H54 (cell line): Measurements from ENCODE around the gene GRB2.

Experiments used
- DNase-seq: peaks from one replicate; pipeline ENCODE4 v3.0.0; 2011; ENCODE audit warnings: low spot score, mixed read lengths; ENCODE audit not compliant: insufficient read length
- FAIRE-seq: peaks from 3 replicates; lab custom pipeline; 2011; peaks lifted over from hg19 to GRCh38; lab: Jason Lieb, UNC
- POLR2A ChIP-seq: IDR thresholded peaks from 2 replicates; pipeline ENCODE4 v1.6.1; 2011; ENCODE audit warnings: low read depth, mild to moderate bottlenecking, low read length

Gene GRB2

DNA sequence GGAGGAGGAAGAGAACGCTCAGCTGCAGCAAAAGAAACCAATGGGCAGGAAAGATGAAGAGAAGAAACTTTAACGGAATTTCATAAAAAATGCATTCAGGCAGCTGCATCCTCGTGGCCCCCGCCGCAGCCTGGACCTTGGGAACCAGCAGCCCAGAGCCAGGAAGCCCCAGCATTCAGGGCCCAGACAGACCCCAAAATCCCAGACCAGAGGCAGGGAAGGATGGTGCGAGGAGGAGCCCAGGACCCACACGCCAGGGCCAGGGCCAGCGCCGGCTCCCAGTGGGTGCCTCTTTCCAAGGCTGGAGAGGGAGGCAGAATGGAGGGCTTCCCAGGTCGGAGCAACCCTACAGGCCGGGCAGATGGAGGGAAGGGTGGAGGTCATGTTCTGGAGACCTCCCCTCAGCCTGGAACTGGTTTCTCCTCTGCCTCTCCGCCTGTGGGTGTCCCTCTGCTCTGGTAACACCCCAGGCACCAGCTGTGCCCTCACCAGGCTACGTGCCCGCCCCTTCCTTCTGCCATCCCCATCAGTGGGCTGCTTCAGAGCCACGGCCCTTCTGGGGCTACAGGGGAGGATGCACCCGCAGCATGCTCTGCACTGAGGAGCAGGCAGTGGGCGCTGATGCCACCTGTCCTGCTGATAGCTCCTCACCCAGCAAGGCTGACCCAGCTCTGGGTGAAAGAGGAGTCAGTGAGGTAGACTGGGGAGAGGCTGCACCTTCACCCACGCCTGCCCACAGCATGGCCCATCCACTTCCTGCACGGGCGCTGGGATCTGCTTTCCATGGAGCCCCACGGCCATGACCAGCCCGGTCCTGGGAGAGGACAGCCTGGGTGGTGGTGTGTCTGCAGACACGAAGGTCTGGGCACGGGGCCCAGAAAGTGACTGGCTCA is 133.3 kb downstream of the GRB2 start:
- TF ChIP-seq POLR2A, result no peak
- DNase-seq, result no peak
- FAIRE-seq, result no peak

DNA sequence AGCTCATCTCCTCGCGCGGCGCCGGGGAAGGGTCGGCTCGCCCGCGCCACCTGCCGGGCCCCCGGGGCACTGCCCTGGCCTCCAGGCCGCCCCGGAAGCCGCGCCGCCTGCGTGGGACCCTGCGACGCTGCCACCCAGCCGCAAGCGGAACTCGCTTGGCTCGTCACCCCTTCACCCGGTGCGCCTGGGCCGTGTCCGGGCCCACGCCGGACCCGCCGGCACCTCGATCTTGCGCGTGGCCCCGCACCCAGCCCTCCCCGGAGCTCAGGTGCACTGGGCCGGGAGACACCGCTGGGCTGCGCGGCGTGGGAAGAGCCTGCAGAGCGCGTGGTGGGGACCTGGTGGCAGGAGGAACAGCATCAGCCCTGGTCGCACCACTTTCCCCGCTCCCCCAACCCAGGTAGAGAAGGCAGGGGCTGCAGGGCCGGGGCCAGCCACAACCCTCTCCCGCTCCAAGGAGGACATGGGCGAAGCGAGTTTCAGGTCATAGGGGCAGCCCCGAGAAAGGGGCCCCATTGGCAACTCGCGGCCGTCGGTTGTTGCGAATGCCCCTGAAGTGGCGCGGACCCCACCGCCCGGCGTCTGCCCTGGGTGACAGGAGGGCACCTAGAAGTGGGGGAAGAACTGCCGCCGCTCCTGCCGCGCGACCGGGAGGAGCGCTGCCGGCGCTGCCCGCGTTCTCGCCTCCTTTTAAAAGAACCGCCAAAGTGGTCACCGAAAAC is 134.1 kb downstream of the GRB2 start:
- peak; percentile 93 for DNase-seq
- TF ChIP-seq POLR2A, result peak; percentile 57
- no peak for FAIRE-seq

DNA sequence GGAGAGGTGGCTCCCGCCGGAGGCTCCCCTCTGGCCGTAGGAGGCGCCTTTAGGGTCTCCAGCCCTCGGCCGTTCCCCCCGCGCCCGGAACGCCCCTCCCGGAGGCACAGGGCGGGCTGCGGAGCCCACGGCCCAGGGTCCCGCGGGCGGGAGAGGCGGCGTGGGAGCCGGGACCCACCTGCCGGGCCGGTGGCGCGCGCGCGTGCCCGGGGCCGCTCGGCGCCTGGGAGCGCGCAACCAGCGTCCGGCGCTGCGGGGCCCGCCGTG is 134.6 kb downstream of the GRB2 start, which contains the start of gene MIF4GD:
MIF4GD (minus strand) TSS at position 266 of the 267 bp plus-strand sequence. CDS start 1,036 bp downstream, outside the sequence.
- DNase-seq, result no peak
- TF ChIP-seq POLR2A, result no peak
- FAIRE-seq, result no peak

DNA sequence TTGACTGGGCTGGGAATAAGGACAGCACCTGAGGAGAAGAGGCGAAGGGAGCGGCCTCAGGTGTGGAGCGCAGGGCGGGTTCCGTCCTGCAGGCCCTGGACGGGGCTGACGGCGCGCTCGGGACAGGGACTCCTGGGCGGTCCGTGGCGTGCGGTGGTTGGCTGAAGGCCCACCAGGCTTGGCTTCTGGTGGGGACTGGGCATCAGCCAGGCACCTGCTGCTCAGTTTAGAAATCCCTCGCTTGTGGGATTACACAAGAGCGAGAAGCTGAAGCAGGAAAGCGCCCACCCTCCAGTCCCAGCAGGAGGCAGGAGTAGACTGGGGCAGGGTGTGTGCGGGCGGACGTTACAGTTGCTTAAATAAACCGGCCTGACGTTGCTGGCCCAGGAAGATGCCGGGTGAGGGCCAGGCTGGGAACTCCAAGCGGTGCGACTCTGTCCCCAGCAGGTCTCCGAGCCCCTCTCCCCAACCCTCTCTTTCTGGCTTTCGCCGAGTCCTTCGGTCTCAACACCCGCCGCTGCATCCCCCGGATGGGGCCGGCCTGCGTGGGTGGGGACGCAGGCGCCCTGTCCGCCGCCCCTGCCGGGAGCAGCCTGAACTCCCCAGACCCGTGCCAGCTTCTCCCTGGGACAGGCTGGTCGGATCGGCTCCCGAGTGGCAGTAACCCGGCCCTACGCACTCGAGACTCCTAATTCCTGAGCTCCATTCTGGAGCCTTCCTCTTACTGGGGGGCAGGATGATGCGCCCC is 135.1 kb downstream of the GRB2 start:
- no peak for FAIRE-seq
- TF ChIP-seq POLR2A, result peak; percentile 41
- peak; percentile 78 for DNase-seq

DNA sequence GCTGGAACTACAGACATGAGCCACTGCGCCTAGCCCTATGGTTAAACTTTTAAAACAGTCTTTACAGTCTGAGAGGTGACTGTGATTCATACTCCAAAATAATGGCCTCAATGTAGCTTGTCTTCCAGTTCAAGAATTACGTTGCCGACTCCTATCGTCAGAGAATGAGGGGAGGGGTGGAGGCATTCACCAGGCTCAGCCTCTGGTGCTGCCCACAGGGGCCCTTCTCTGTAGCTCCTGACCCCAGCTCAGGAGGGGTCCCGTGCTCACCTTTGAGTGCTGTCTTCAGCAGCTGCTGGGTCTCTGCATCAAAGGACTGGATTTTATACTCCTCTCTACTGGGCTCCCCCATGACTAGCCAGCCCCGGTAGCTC is 135.6 kb downstream of the GRB2 start:
- TF ChIP-seq POLR2A, result no peak
- FAIRE-seq, result no peak
- no peak for DNase-seq
